Measurements from ENCODE around the gene DOCK9.

- TF ChIP-seq, protein P1, sequence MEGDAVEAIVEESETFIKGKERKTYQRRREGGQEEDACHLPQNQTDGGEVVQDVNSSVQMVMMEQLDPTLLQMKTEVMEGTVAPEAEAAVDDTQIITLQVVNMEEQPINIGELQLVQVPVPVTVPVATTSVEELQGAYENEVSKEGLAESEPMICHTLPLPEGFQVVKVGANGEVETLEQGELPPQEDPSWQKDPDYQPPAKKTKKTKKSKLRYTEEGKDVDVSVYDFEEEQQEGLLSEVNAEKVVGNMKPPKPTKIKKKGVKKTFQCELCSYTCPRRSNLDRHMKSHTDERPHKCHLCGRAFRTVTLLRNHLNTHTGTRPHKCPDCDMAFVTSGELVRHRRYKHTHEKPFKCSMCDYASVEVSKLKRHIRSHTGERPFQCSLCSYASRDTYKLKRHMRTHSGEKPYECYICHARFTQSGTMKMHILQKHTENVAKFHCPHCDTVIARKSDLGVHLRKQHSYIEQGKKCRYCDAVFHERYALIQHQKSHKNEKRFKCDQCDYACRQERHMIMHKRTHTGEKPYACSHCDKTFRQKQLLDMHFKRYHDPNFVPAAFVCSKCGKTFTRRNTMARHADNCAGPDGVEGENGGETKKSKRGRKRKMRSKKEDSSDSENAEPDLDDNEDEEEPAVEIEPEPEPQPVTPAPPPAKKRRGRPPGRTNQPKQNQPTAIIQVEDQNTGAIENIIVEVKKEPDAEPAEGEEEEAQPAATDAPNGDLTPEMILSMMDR (IDR thresholded peaks at IDR 0.05): no peak
- no peak for TF ChIP-seq POLR2A (IDR thresholded peaks at IDR 0.05)
Observed at GRCh38 chr13:98755729-98756128, 222.1 kb downstream of the DOCK9 start.

All from ovary (tissue), 3 donors.